ENCODE results near the gene EZH1. TPM values are rescaled to one million over a fixed set of nuclear protein-coding genes. Genes with fewer than 3 reads are reported as not detected.

EZH1 gene
- total and polyA plus RNA-seq, 2 experiments from 2014 or later = 22.4 to 22.8 TPM

- Histone ChIP-seq H3K4me2 (ENCODE audit: unreplicated experiment) (no peak overlapping the region), H3K4me3 (no peak overlapping the region), H3K27me3 (replicated peaks; ENCODE audit: insufficient read depth) (no peaks in the 10 kb centered on the region), H3F3A (ENCODE audit: insufficient read depth) (no peaks in the 10 kb centered on the region; the same call in 1 of the 2 replicates), H3K9ac (no peak overlapping the region), H3K9me2 (ENCODE audit: insufficient read depth) (no peaks in the 10 kb centered on the region), H2AFZ (no peak overlapping the region), H3K27ac (no peak overlapping the region), H3K79me2 (ENCODE audit: insufficient read depth) (no peaks in the 10 kb centered on the region), H3K36me3 (ENCODE audit: low read depth) (peaks cover 65% of the 10 kb centered on the region), H4K20me1 (ENCODE audit: insufficient read depth) (no peaks in the 10 kb centered on the region), H3K9me3 (ENCODE audit: low read depth) (no peaks in the 10 kb centered on the region), H3K4me1 (ENCODE audit: insufficient read depth) (no peaks in the 10 kb centered on the region)
- in situ Hi-C loops (cut with MboI) = no loop called here
- no peak for DNase-seq
- 96 to 100% methylated on average over 2 of the region's 2 CpGs for WGBS, 2 experiments (ENCODE audit: low coverage in 1 of 2, low lambda C conversion rate in 2 of 2, missing lambda C conversion rate in 2 of 2)
- TF ChIP-seq EZH2phosphoT487 (IDR thresholded peaks at IDR 0.05; ENCODE audit: insufficient read depth, low read depth) (no peak), EZH2 (IDR thresholded peaks at IDR 0.05; ENCODE audit: insufficient read depth, poor library complexity, severe bottlenecking) (no peak)
These were observed 35.3 kb downstream of the EZH1 start for GRCh38 chr17:42709561-42709960.

GRCh38 chr17:42708588-42708987, 36.3 kb downstream of the EZH1 start:
- WGBS, 2 experiments (ENCODE audit: low coverage in 1 of 2, low lambda C conversion rate in 2 of 2, missing lambda C conversion rate in 2 of 2) = 99 to 100% methylated on average over 3 of the region's 3 CpGs
- TF ChIP-seq EZH2phosphoT487 (IDR thresholded peaks at IDR 0.05; ENCODE audit: insufficient read depth, low read depth) (no peak), EZH2 (IDR thresholded peaks at IDR 0.05; ENCODE audit: insufficient read depth, poor library complexity, severe bottlenecking) (no peak)
- H3K9me3 ChIP-seq (ENCODE audit: low read depth) = no peaks in the 10 kb centered on the region
- no peaks in the 10 kb centered on the region for H3K4me1 ChIP-seq (ENCODE audit: insufficient read depth)
- H3F3A ChIP-seq (ENCODE audit: insufficient read depth) = no peaks in the 10 kb centered on the region
- DNase-seq = no peak
- H3K9ac ChIP-seq = no peak overlapping the region
- H3K27ac ChIP-seq = no peak overlapping the region
- no peaks in the 10 kb centered on the region for H3K79me2 ChIP-seq (ENCODE audit: insufficient read depth)
- no peaks in the 10 kb centered on the region for H4K20me1 ChIP-seq (ENCODE audit: insufficient read depth)
- in situ Hi-C loops (cut with MboI) = no loop called here
- peaks cover 64% of the 10 kb centered on the region for H3K36me3 ChIP-seq (ENCODE audit: low read depth)
- H3K4me3 ChIP-seq = no peak overlapping the region
- no peaks in the 10 kb centered on the region for H3K9me2 ChIP-seq (ENCODE audit: insufficient read depth)
- H3K27me3 ChIP-seq (replicated peaks; ENCODE audit: insufficient read depth) = no peaks in the 10 kb centered on the region
- H3K4me2 ChIP-seq (ENCODE audit: unreplicated experiment) = no peak overlapping the region
- no peak overlapping the region for H2AFZ ChIP-seq

GRCh38 chr17:42706732-42707131, 38.1 kb downstream of the EZH1 start:
- Histone ChIP-seq H3K79me2 (ENCODE audit: insufficient read depth) (no peaks in the 10 kb centered on the region), H3K4me3 (no peak overlapping the region), H3F3A (ENCODE audit: insufficient read depth) (no peaks in the 10 kb centered on the region), H3K4me1 (ENCODE audit: insufficient read depth) (no peaks in the 10 kb centered on the region), H3K9ac (no peak overlapping the region), H3K9me3 (ENCODE audit: low read depth) (no peaks in the 10 kb centered on the region), H2AFZ (no peak overlapping the region), H3K4me2 (ENCODE audit: unreplicated experiment) (no peak overlapping the region), H3K9me2 (ENCODE audit: insufficient read depth) (no peaks in the 10 kb centered on the region), H3K27ac (no peak overlapping the region), H3K36me3 (ENCODE audit: low read depth) (peaks cover 67% of the 10 kb centered on the region), H4K20me1 (ENCODE audit: insufficient read depth) (no peaks in the 10 kb centered on the region), H3K27me3 (replicated peaks; ENCODE audit: insufficient read depth) (no peaks in the 10 kb centered on the region)
- in situ Hi-C loops (cut with MboI) = no loop called here
- DNase-seq = no peak
- TF ChIP-seq EZH2phosphoT487 (IDR thresholded peaks at IDR 0.05; ENCODE audit: insufficient read depth, low read depth) (no peak), EZH2 (IDR thresholded peaks at IDR 0.05; ENCODE audit: insufficient read depth, poor library complexity, severe bottlenecking) (no peak)
- WGBS, 2 experiments (ENCODE audit: low coverage in 1 of 2, low lambda C conversion rate in 2 of 2, missing lambda C conversion rate in 2 of 2) = 85 to 88% methylated on average over 5 of the region's 5 CpGs

DNA sequence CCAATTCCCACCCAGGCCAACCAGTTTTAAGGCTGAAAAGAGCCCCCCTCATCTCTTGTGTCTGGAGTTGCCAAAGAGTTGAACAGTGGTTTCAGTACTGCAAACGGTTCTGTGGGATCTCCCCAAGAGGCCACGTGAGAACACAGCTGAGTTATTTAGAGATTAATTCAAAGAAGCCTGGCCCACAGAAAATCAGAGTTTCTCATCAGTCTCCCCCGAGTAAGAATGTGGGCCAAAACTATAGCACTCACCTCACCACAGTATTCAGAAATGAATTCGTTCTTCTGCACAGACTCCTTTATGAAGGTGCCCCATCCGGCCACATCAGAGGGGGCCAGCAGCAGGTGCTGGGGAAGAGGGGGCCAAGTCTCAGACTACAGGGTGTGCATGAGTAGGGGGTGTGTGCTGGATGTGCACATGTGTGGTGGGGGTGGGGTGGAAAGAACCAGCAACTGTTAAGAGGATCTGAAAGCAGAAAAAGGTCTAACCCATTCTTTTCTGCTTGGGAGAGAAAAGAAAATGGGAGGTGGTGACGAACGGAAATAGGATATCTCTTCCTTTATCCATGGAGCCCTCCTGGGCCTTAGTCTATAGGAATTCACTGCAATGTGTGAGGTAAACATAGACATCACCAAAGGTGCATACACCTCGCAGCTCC, 39.9 kb downstream of the EZH1 start:
- DNase-seq = no peak
- Histone ChIP-seq H3K36me3 (ENCODE audit: low read depth) (peaks cover 61% of the 10 kb centered on the region), H3K27me3 (replicated peaks; ENCODE audit: insufficient read depth) (no peaks in the 10 kb centered on the region), H4K20me1 (ENCODE audit: insufficient read depth) (no peaks in the 10 kb centered on the region), H3K4me3 (no peak overlapping the region), H2AFZ (no peak overlapping the region), H3K9me3 (ENCODE audit: low read depth) (no peaks in the 10 kb centered on the region), H3K4me1 (ENCODE audit: insufficient read depth) (no peaks in the 10 kb centered on the region), H3K27ac (no peak overlapping the region), H3K79me2 (ENCODE audit: insufficient read depth) (no peaks in the 10 kb centered on the region), H3F3A (ENCODE audit: insufficient read depth) (peaks cover 7% of the 10 kb centered on the region), H3K9me2 (ENCODE audit: insufficient read depth) (no peaks in the 10 kb centered on the region), H3K4me2 (ENCODE audit: unreplicated experiment) (no peak overlapping the region), H3K9ac (no peak overlapping the region)
- in situ Hi-C loops (cut with MboI) = no loop called here
- WGBS, 2 experiments (ENCODE audit: low coverage in 1 of 2, low lambda C conversion rate in 2 of 2, missing lambda C conversion rate in 2 of 2) = 96 to 97% methylated on average over 8 of the region's 8 CpGs
- TF ChIP-seq EZH2phosphoT487 (IDR thresholded peaks at IDR 0.05; ENCODE audit: insufficient read depth, low read depth) (no peak), EZH2 (IDR thresholded peaks at IDR 0.05; ENCODE audit: insufficient read depth, poor library complexity, severe bottlenecking) (no peak)

Data from GM23248 (cell line).